Measurements from ENCODE around the gene GPC3.

GRCh38 chrX:133587818-133588217 is 397.6 kb downstream of the GPC3 start:
- TF ChIP-seq SUZ12 (IDR thresholded peaks at IDR 0.05; ENCODE audit: extremely low read depth, insufficient read depth, insufficient read length) (no peak), YY1 (IDR thresholded peaks at IDR 0.05; ENCODE audit: insufficient read depth, insufficient read length) (no peak)
